Smooth muscle cell of the brain vasculature (primary cell): ENCODE measurements around the gene ENPEP.

Experiments used
- DNase-seq: peaks from one replicate; pipeline ENCODE4 v3.0.0-alpha.2; 2012; ENCODE audit warnings: low read depth, low spot score

ENPEP gene

DNA sequence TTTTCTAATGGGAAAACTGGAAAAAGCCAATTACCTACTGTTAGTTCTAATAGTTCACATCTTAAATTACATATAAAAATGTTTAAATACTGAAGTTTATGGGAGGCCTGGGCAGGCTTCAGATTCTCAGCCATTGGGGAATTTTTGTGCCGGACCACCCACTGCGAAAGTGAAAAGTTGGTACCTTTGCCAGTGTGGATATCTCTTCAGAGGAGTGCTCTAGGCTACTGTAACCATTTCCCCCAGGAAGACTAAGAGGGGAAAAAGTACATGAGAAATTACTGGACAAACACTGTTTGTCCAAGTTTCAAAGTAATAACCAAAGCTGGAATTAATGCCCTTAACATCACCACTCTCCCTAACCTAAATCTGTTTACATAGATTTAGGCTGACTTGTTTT lies 126.1 kb downstream of the ENPEP start:
- no peak for DNase-seq

- DNase-seq = no peak
Observed at GRCh38 chr4:110605077-110605476, 129.1 kb downstream of the ENPEP start.

DNA sequence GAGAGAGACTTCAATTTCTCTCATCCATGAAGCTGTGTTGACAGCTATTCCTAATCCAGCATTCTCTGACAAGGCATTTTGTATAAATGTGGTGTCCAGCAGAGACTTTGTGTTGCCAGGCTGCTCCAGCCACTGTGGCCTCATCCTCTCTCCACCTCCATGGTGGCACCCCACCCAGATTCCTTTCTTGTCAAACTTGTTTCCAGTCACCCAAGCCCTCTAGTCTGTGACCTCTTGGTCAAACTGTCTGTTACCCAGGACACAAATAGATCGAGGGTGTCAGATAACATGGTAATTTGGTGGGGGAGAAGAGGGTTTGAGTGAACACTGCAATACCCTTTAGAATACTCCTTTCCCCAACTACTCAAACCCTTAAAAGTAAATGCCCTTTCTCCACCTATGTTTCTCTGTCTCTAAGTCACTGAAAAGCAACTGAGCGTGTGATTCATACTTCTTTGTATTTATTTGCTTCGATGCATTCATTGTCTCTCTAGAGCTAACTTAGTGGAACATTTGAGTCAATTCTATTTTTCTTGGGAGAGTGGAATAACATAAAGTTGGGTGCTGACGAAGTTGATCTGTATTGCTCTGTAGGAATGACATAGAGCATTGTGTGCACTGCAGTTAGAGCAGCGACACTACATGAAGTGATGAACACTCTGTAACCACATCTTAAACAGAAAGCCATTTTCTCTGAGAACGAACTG lies 133.2 kb downstream of the ENPEP start:
- no peak for DNase-seq

GRCh38 chr4:110610620-110610939 lies 134.6 kb downstream of the ENPEP start:
- no peak for DNase-seq

- DNase-seq = no peak
Observed at GRCh38 chr4:110610940-110611831, 135.2 kb downstream of the ENPEP start.

GRCh38 chr4:110611968-110612447 lies 136.1 kb downstream of the ENPEP start:
- no peak for DNase-seq

GRCh38 chr4:110612631-110613269 lies 136.8 kb downstream of the ENPEP start:
- DNase-seq = no peak

DNA sequence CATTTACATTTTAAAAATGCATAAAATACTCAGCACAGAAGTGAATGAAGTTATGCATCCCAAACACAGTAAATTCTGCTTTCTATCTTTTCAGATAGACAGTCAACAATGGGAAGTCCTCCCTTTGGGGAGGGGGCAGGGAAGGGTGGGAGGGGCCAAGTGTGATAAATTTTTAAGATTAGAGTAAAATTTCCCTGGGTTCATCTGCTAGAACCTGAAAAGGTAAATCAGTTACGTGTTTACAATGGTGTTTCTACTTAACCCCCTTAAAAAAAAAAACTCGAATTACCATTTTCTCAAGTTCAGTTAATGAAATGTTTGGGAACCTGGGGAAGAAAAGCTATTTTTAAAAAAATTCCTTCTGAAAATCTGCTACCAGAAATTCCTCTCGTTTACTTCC lies 137.8 kb downstream of the ENPEP start:
- no peak for DNase-seq

DNA sequence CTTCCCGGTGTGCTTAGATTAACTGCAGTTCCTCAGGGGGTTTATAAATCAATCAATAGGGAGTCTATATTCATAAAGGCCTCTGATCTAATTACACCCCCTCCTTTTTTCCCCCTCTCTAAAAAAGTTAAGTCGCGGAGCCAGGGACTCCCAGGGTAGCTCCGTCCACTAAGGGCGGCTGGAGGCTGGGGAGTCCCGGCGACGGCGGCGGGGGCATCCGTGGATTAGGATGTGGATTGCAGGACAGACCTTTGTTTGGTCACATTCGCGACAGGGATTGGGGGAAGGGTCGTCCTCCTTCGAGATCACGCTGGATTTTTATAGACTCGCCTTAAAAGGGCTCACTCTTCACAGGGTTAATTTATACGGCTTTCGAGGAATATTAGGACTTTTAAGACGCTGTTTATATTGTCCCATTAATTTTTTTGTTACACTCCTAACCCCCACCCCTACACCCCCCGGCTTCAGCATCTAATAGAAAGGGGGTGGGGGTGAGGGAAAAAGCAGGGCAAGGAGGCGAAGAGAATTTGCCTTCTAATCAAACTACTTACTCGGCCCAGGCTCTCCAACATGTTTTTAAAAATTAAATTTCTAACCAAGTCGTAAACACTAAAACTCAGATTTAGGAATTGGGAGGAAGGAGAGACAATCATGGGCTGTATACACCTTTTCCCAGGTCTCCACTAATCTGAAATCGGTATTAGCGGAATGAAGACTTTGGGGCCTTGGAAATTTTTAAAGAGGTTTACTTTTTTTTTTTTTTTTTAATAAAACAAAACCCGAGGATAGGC lies 138.4 kb downstream of the ENPEP start:
- DNase-seq = no peak
